ENCODE results near the gene TLE6.
A peak's percentile ranks its signal among the peaks of the same experiment; 100 is the strongest.

The TLE6 gene

GRCh38 chr19:3006075-3006767 is 28.9 kb downstream of the TLE6 start:
- H3F3A ChIP-seq (ENCODE audit: insufficient read depth, low read length) = no peaks in the 10 kb centered on the region
- no peaks in the 10 kb centered on the region for H4K20me1 ChIP-seq (ENCODE audit: insufficient read depth, low read length)
- H3K36me3 ChIP-seq (replicated peaks; ENCODE audit: insufficient read depth, low read length) = no peaks in the 10 kb centered on the region
- H3K4me3 ChIP-seq (ENCODE audit: low read length) = no peak overlapping the region
- no peak for TF ChIP-seq CTCF (IDR thresholded peaks at IDR 0.05; ENCODE audit: low read length)
- TF ChIP-seq EZH2phosphoT487 (IDR thresholded peaks at IDR 0.05; ENCODE audit: low read length) = no peak
- H3K9me2 ChIP-seq (replicated peaks; ENCODE audit: insufficient read depth, low read length) = no peaks in the 10 kb centered on the region
- H3K27me3 ChIP-seq (replicated peaks; ENCODE audit: insufficient read depth, low read length) = peaks cover 75% of the 10 kb centered on the region
- no peaks in the 10 kb centered on the region for H3K4me1 ChIP-seq (ENCODE audit: low read length)
- no peak overlapping the region for H3K4me2 ChIP-seq (ENCODE audit: low read depth, low read length)
- H3K9me3 ChIP-seq (replicated peaks; ENCODE audit: insufficient read depth, low read length) = no peaks in the 10 kb centered on the region
- no peak overlapping the region for H3K9ac ChIP-seq (ENCODE audit: low read length)
- H2AFZ ChIP-seq (ENCODE audit: low read length) = no peak overlapping the region
- H3K27ac ChIP-seq (ENCODE audit: low read length) = no peak overlapping the region
- no peak for DNase-seq
- no peaks in the 10 kb centered on the region for H3K79me2 ChIP-seq (ENCODE audit: low read length)

GRCh38 chr19:3007975-3008374 is 30.6 kb downstream of the TLE6 start:
- TF ChIP-seq EZH2 (optimal IDR thresholded peaks at IDR 0.05; ENCODE audit: low read depth, low read length) (no peak), EZH2phosphoT487 (IDR thresholded peaks at IDR 0.05; ENCODE audit: low read length) (no peak), CTCF (IDR thresholded peaks at IDR 0.05; ENCODE audit: low read length) (no peak)
- no peaks in the 10 kb centered on the region for H3K4me1 ChIP-seq (ENCODE audit: low read length)
- H3K9me2 ChIP-seq (replicated peaks; ENCODE audit: insufficient read depth, low read length) = no peaks in the 10 kb centered on the region
- H3K9me3 ChIP-seq (replicated peaks; ENCODE audit: insufficient read depth, low read length) = no peaks in the 10 kb centered on the region
- no peaks in the 10 kb centered on the region for H3K79me2 ChIP-seq (ENCODE audit: low read length)
- H3K4me2 ChIP-seq (ENCODE audit: low read depth, low read length) = peak overlapping the region; percentile 14; the same call in 1 of the 2 replicates
- no peak overlapping the region for H3K27ac ChIP-seq (ENCODE audit: low read length)
- H3K4me3 ChIP-seq (ENCODE audit: low read length) = no peak overlapping the region
- DNase-seq = peak; percentile 26
- H3F3A ChIP-seq (ENCODE audit: insufficient read depth, low read length) = no peaks in the 10 kb centered on the region
- no peaks in the 10 kb centered on the region for H4K20me1 ChIP-seq (ENCODE audit: insufficient read depth, low read length)
- H2AFZ ChIP-seq (ENCODE audit: low read length) = no peak overlapping the region
- no peak overlapping the region for H3K9ac ChIP-seq (ENCODE audit: low read length)
- H3K27me3 ChIP-seq (replicated peaks; ENCODE audit: insufficient read depth, low read length) = peaks cover 80% of the 10 kb centered on the region
- H3K36me3 ChIP-seq (replicated peaks; ENCODE audit: insufficient read depth, low read length) = no peaks in the 10 kb centered on the region

- H3K27ac ChIP-seq (ENCODE audit: low read length) = no peak overlapping the region
These were observed 31.6 kb downstream of the TLE6 start for GRCh38 chr19:3008994-3009393.

More at GRCh38 chr19:3008994-3009393, 31.6 kb downstream of the TLE6 start:
- Histone ChIP-seq H3K27me3 (replicated peaks; ENCODE audit: insufficient read depth, low read length) (peaks cover 87% of the 10 kb centered on the region), H2AFZ (ENCODE audit: low read length) (no peak overlapping the region), H3K4me3 (ENCODE audit: low read length) (no peak overlapping the region), H3F3A (ENCODE audit: insufficient read depth, low read length) (no peaks in the 10 kb centered on the region), H3K36me3 (replicated peaks; ENCODE audit: insufficient read depth, low read length) (no peaks in the 10 kb centered on the region), H3K4me1 (ENCODE audit: low read length) (no peaks in the 10 kb centered on the region), H3K9me3 (replicated peaks; ENCODE audit: insufficient read depth, low read length) (no peaks in the 10 kb centered on the region), H3K9ac (ENCODE audit: low read length) (no peak overlapping the region), H3K4me2 (ENCODE audit: low read depth, low read length) (no peak overlapping the region), H3K79me2 (ENCODE audit: low read length) (no peaks in the 10 kb centered on the region), H3K9me2 (replicated peaks; ENCODE audit: insufficient read depth, low read length) (no peaks in the 10 kb centered on the region), H4K20me1 (ENCODE audit: insufficient read depth, low read length) (no peaks in the 10 kb centered on the region)
- no peak for DNase-seq
- TF ChIP-seq EZH2 (optimal IDR thresholded peaks at IDR 0.05; ENCODE audit: low read depth, low read length) (no peak), EZH2phosphoT487 (IDR thresholded peaks at IDR 0.05; ENCODE audit: low read length) (no peak), CTCF (IDR thresholded peaks at IDR 0.05; ENCODE audit: low read length) (no peak)
